HepG2 (cell line): ENCODE data around the gene R3HDM1. TPM values are rescaled to one million over a fixed set of nuclear protein-coding genes. Genes with fewer than 3 reads are reported as not detected.

ENCODE experiments used
- CAMTA2 ChIP-seq: sonication (generic); formaldehyde crosslinking; IDR thresholded peaks from 2 replicates; pipeline ENCODE4 v1.4.0; 2020; ENCODE audit warnings: mild to moderate bottlenecking, missing genetic modification reagents, borderline replicate concordance
- HNRNPH1 ChIP-seq: fragments of 200-400 bp; formaldehyde crosslinking; optimal IDR thresholded peaks from 2 replicates; pipeline ENCODE3; 2017; ENCODE audit warnings: mild to moderate bottlenecking, low read depth, low read length
- MATR3 ChIP-seq: sonication (generic); formaldehyde crosslinking; IDR thresholded peaks from 2 replicates; pipeline ENCODE4 v1.4.0; 2020; ENCODE audit warnings: missing genetic modification reagents
- NFE2L2 ChIP-seq: fragments of 150-350 bp; IDR thresholded peaks from 2 replicates; pipeline ENCODE4 v1.6.1; 2014; ENCODE audit warnings: low read length
- NPAS2 ChIP-seq: sonication (generic); formaldehyde crosslinking; IDR thresholded peaks from 2 replicates; pipeline ENCODE4 v1.8.0; 2022; ENCODE audit warnings: mild to moderate bottlenecking, missing genetic modification reagents, borderline replicate concordance
- NR2F6 ChIP-seq, 2 experiments: IDR thresholded peaks; 2 replicates each; pipeline ENCODE4 v1.6.1; 2016; ENCODE audit warnings: antibody characterized with exemption in 1 of 2, mild to moderate bottlenecking in 1 of 2
- PCBP2 ChIP-seq: fragments of 200-400 bp; formaldehyde crosslinking; optimal IDR thresholded peaks from 2 replicates; pipeline ENCODE3; 2018; ENCODE audit warnings: low read length, low read depth; ENCODE audit not compliant: poor library complexity, severe bottlenecking
- ZBTB7B ChIP-seq: sonication (generic); formaldehyde crosslinking; IDR thresholded peaks from 2 replicates; pipeline ENCODE4 v1.4.0; 2020; ENCODE audit warnings: missing genetic modification reagents
- ZNF256 ChIP-seq: sonication (generic); formaldehyde crosslinking; conservative IDR thresholded peaks from 2 replicates; pipeline ENCODE4 v1.4.0; 2020; ENCODE audit warnings: missing genetic modification reagents
- ZNF562 ChIP-seq: sonication (generic); formaldehyde crosslinking; IDR thresholded peaks from 2 replicates; pipeline ENCODE4 v1.8.0; 2022; ENCODE audit warnings: missing genetic modification reagents, borderline replicate concordance
- ZNF567 ChIP-seq: sonication (generic); formaldehyde crosslinking; IDR thresholded peaks from 2 replicates; pipeline ENCODE4 v1.8.1; 2023; ENCODE audit warnings: mild to moderate bottlenecking, missing genetic modification reagents, borderline replicate concordance
- ZZZ3 ChIP-seq: sonication (generic); formaldehyde crosslinking; IDR thresholded peaks from 2 replicates; pipeline ENCODE4 v1.4.0; 2020; ENCODE audit warnings: missing genetic modification reagents, mild to moderate bottlenecking, borderline replicate concordance
- polyA plus RNA-seq, 8 experiments: library from polyadenylated mRNA; depleted of rRNA in 3 of 8; stranded (reverse) in 7 of 8; unstranded in 1 of 8; fragments of >200 nt; fragmentation: Illumina TruSeq in 4 of 8; extraction: Trizol in 4 of 8; gene quantifications; 2 replicates each; pipeline versions ENCODE4 v1.2.1 to v1.2.3, GENCODE V29; 2011 to 2016; ENCODE audit warnings: low read depth in 4 of 8, missing spikeins in 1 of 8, mixed read lengths in 1 of 8; ENCODE audit not compliant: insufficient read depth in 1 of 8
- total RNA-seq, 5 experiments: library from RNA; depleted of rRNA; stranded (reverse); fragments of >200 nt; fragmentation: Illumina TruSeq; extraction: Trizol; gene quantifications; 2 replicates each; pipeline ENCODE4 v1.2.3, GENCODE V29; 2016; ENCODE audit warnings: low read depth in 1 of 5
- TF ChIP-seq, protein P1 (sequence below): sonication (generic); formaldehyde crosslinking; IDR thresholded peaks from 2 replicates; pipeline ENCODE4 v1.5.1; 2020; ENCODE audit warnings: mild to moderate bottlenecking, missing genetic modification reagents, moderate library complexity
- TF ChIP-seq, protein P2 (sequence below): sonication (generic); formaldehyde crosslinking; IDR thresholded peaks from 2 replicates; pipeline ENCODE4 v1.8.1; 2023; ENCODE audit warnings: mild to moderate bottlenecking, moderate library complexity, missing genetic modification reagents
- TF ChIP-seq, protein P3 (sequence below): sonication (generic); formaldehyde crosslinking; IDR thresholded peaks from 2 replicates; pipeline ENCODE4 v1.4.0; 2020; ENCODE audit warnings: missing genetic modification reagents, borderline replicate concordance
- TF ChIP-seq, protein P4 (sequence below): sonication (generic); formaldehyde crosslinking; IDR thresholded peaks from 2 replicates; pipeline ENCODE4; 2020; ENCODE audit warnings: missing genetic modification reagents, mild to moderate bottlenecking, borderline replicate concordance
- TF ChIP-seq, protein P5 (sequence below): sonication (generic); formaldehyde crosslinking; conservative IDR thresholded peaks from 2 replicates; pipeline ENCODE4 v1.4.0; 2020; ENCODE audit warnings: mild to moderate bottlenecking, missing genetic modification reagents, moderate library complexity

R3HDM1 gene
- total and polyA plus RNA-seq, 2 of the 13 experiments (the other 11 are each of a cell fraction or from before 2014, with no cell fraction given): 15.7 to 54.3 TPM

DNA sequence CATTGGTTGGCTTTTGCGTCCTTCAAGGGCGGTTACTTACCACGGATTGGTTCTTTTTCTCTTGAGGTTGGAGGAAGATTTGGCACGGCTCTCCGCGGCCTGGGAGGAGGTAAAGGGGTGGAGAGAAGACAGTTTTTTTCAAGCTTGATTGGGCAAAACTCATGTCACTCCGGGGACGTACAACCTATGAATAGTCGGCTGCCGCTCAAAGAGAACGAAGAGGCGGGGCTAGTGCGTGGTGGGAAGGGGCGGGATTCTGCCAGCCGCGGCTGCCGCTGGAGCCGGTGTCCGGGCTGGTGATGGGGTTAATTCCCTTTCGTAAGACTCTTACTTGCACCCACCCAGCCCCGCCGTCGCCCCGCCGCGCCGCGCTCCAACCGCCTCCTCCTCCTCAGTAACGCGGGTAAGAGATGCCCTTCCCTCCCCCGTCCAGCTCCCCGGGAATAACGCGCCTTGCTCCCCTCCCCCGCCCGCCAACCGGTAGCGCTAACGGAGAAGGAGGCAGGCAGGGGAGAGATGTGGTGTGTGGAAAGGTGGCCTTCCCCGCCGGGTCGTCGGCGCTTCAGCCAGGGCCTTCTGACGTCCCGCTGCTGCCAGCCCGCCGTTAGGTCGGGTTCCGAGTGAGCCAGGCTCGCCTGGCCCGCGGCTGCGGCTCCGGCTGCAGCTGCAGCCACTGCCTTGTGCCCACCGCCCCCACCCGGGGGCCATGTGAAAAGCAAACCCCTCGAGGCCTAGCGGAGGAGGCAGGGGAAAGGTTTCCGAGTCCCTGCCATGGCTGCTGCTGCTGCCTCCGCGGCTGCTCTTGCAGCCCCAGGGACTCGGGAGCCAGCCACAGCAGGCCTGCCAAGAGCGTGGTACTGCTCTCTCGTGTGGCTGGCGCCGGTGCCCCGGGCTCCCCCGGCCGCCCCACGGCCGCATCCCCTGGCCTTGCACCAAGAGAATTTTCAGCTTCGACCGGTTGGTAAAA, at the start of gene R3HDM1 (continued):
- TF ChIP-seq, protein P1, sequence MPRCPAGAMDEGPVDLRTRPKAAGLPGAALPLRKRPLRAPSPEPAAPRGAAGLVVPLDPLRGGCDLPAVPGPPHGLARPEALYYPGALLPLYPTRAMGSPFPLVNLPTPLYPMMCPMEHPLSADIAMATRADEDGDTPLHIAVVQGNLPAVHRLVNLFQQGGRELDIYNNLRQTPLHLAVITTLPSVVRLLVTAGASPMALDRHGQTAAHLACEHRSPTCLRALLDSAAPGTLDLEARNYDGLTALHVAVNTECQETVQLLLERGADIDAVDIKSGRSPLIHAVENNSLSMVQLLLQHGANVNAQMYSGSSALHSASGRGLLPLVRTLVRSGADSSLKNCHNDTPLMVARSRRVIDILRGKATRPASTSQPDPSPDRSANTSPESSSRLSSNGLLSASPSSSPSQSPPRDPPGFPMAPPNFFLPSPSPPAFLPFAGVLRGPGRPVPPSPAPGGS (CRISPR knock-in tag): peak; percentile 74
- TF ChIP-seq, protein P2, sequence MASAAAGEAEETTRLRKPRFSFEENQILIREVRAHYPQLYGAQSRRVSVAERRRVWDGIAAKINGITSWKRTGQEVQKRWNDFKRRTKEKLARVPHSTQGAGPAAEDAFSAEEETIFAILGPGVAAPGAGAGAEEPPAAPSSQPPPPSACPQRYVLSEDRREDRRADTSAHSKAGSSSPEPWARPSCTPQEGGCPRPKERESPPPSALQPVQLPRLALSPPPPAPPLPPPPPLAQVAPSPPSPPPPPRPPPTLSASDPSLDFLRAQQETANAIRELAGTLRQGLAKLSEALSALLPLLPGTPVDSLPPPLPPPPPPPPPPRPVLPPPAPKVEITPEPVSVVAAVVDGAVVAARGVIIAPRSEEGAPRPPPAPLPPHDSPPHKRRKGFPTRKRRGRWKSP: peak; percentile 69
- TF ChIP-seq, protein P3, sequence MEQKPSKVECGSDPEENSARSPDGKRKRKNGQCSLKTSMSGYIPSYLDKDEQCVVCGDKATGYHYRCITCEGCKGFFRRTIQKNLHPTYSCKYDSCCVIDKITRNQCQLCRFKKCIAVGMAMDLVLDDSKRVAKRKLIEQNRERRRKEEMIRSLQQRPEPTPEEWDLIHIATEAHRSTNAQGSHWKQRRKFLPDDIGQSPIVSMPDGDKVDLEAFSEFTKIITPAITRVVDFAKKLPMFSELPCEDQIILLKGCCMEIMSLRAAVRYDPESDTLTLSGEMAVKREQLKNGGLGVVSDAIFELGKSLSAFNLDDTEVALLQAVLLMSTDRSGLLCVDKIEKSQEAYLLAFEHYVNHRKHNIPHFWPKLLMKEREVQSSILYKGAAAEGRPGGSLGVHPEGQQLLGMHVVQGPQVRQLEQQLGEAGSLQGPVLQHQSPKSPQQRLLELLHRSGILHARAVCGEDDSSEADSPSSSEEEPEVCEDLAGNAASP (CRISPR knock-in tag): no peak
- TF ChIP-seq HNRNPH1: no peak
- TF ChIP-seq NFE2L2: no peak
- TF ChIP-seq NPAS2: no peak
- no peak for TF ChIP-seq ZNF562 (CRISPR knock-in tag)
- no peak for TF ChIP-seq MATR3 (CRISPR knock-in tag)
- TF ChIP-seq NR2F6 (IDR thresholded peaks at IDR 0.05): no peak
- no peak for TF ChIP-seq NR2F6 (CRISPR knock-in tag; IDR thresholded peaks at IDR 0.05)
- TF ChIP-seq ZZZ3 (CRISPR knock-in tag): 0 out of 2 replicates have a peak, but pooled peaks have one; percentile 46
- TF ChIP-seq, protein P4, sequence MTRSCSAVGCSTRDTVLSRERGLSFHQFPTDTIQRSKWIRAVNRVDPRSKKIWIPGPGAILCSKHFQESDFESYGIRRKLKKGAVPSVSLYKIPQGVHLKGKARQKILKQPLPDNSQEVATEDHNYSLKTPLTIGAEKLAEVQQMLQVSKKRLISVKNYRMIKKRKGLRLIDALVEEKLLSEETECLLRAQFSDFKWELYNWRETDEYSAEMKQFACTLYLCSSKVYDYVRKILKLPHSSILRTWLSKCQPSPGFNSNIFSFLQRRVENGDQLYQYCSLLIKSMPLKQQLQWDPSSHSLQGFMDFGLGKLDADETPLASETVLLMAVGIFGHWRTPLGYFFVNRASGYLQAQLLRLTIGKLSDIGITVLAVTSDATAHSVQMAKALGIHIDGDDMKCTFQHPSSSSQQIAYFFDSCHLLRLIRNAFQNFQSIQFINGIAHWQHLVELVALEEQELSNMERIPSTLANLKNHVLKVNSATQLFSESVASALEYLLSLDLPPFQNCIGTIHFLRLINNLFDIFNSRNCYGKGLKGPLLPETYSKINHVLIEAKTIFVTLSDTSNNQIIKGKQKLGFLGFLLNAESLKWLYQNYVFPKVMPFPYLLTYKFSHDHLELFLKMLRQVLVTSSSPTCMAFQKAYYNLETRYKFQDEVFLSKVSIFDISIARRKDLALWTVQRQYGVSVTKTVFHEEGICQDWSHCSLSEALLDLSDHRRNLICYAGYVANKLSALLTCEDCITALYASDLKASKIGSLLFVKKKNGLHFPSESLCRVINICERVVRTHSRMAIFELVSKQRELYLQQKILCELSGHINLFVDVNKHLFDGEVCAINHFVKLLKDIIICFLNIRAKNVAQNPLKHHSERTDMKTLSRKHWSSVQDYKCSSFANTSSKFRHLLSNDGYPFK (CRISPR knock-in tag): peak; percentile 73
- peak; percentile 85 for TF ChIP-seq ZBTB7B
- no peak for TF ChIP-seq ZNF567
- TF ChIP-seq, protein P5, sequence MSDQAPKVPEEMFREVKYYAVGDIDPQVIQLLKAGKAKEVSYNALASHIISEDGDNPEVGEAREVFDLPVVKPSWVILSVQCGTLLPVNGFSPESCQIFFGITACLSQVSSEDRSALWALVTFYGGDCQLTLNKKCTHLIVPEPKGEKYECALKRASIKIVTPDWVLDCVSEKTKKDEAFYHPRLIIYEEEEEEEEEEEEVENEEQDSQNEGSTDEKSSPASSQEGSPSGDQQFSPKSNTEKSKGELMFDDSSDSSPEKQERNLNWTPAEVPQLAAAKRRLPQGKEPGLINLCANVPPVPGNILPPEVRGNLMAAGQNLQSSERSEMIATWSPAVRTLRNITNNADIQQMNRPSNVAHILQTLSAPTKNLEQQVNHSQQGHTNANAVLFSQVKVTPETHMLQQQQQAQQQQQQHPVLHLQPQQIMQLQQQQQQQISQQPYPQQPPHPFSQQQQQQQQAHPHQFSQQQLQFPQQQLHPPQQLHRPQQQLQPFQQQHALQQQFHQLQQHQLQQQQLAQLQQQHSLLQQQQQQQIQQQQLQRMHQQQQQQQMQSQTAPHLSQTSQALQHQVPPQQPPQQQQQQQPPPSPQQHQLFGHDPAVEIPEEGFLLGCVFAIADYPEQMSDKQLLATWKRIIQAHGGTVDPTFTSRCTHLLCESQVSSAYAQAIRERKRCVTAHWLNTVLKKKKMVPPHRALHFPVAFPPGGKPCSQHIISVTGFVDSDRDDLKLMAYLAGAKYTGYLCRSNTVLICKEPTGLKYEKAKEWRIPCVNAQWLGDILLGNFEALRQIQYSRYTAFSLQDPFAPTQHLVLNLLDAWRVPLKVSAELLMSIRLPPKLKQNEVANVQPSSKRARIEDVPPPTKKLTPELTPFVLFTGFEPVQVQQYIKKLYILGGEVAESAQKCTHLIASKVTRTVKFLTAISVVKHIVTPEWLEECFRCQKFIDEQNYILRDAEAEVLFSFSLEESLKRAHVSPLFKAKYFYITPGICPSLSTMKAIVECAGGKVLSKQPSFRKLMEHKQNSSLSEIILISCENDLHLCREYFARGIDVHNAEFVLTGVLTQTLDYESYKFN (CRISPR knock-in tag): no peak; the same call in 1 of the 2 replicates
- no peak for TF ChIP-seq PCBP2
- TF ChIP-seq CAMTA2 (CRISPR knock-in tag): 0 out of 2 replicates have a peak, but pooled peaks have one; percentile 87
- no peak for TF ChIP-seq ZNF256 (CRISPR knock-in tag)
